Fibroblast of the aortic adventitia (primary cell): ENCODE measurements around the gene RNF115. TPM values are rescaled to one million over a fixed set of nuclear protein-coding genes. Genes with fewer than 3 reads are reported as not detected.
"Not testable (repeated sequence)": the region's sequence is repeated elsewhere in the genome, so short reads cannot be mapped to it uniquely, and the experiment has no call there.

Source experiments
- DNase-seq: peaks from one replicate; pipeline ENCODE4 v3.0.0-alpha.2; 2010; ENCODE audit warnings: low read depth
- H3K4me3 ChIP-seq: 2 replicates; pipeline ENCODE4 v1.5.1; 2011; ENCODE audit warnings: low read depth, mild to moderate bottlenecking, control low read depth, low read length, moderate library complexity
- total RNA-seq: library from RNA; depleted of rRNA; stranded (reverse); fragments of >200 nt; gene quantifications from 2 replicates; pipeline ENCODE4 v1.2.3, GENCODE V29; 2012; ENCODE audit warnings: low replicate concordance
- TF ChIP-seq, protein P1 (sequence below): IDR thresholded peaks from 2 replicates; pipeline ENCODE4 v1.5.1; 2011; ENCODE audit warnings: mild to moderate bottlenecking, low read length, control low read depth, inconsistent platforms; ENCODE audit not compliant: insufficient read depth

RNF115 gene
- total RNA-seq, 1 donor: 33.5 TPM

DNA sequence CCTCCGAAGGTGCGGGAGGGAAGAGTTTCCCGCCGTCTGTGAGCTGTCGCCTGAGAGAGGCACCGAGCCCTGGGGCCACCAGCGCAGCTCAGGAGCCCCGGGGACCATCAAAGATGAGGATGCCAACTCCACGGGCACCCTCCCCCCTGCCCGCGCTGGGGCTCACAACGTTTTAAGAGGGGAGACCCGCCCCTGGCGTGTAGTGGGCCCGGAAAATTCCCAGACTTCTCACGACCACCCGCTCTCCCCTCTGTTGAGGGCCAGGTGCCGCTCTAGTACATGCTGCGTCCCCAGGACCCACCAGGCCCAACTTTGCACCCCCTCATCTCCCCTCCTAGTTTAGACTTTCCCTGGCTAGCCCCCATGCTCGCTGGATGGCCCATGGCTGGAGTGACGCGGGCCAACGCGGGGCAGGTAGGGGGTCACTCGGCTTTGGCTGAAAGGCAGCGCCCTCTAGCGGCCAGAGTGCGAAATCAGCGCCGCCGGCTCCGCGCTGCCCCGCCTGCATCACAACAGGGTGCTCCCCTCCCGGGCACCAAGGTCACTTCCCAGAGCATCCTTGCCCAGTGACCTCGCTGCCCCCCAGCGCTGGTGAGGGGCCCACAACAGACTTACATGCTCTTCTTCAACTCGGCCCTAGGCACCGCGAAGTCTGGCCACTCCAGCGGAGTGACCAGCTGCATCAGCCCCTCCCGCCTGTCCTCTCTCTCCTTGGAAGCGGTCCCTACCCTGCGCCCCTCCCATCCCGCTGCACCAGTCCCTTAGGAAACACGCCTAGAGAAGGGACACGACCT is 102.8 kb downstream of the RNF115 start:
- TF ChIP-seq, protein P1, sequence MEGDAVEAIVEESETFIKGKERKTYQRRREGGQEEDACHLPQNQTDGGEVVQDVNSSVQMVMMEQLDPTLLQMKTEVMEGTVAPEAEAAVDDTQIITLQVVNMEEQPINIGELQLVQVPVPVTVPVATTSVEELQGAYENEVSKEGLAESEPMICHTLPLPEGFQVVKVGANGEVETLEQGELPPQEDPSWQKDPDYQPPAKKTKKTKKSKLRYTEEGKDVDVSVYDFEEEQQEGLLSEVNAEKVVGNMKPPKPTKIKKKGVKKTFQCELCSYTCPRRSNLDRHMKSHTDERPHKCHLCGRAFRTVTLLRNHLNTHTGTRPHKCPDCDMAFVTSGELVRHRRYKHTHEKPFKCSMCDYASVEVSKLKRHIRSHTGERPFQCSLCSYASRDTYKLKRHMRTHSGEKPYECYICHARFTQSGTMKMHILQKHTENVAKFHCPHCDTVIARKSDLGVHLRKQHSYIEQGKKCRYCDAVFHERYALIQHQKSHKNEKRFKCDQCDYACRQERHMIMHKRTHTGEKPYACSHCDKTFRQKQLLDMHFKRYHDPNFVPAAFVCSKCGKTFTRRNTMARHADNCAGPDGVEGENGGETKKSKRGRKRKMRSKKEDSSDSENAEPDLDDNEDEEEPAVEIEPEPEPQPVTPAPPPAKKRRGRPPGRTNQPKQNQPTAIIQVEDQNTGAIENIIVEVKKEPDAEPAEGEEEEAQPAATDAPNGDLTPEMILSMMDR: peak; percentile 84
- peak; percentile 47 for DNase-seq
- peak overlapping the region; percentile 60 for H3K4me3 ChIP-seq

DNA sequence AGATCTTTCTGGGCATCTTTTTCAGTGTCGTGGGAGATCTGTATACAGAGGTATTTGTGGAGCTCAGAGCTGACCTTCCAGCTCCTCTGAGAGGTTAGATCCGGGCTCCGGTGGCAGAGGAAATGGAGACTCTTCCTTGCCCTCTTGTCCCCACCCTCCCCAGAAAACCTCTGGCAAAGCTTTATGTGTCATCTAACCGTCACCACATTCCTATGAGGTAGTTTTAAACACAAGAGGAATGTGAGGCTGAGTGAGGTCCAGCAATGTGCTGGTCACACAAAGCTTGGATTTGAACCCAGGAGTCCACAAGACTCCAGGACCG is 103.4 kb downstream of the RNF115 start:
- TF ChIP-seq, protein P1: no peak
- no peak overlapping the region for H3K4me3 ChIP-seq
- peak; percentile 62 for DNase-seq

DNA sequence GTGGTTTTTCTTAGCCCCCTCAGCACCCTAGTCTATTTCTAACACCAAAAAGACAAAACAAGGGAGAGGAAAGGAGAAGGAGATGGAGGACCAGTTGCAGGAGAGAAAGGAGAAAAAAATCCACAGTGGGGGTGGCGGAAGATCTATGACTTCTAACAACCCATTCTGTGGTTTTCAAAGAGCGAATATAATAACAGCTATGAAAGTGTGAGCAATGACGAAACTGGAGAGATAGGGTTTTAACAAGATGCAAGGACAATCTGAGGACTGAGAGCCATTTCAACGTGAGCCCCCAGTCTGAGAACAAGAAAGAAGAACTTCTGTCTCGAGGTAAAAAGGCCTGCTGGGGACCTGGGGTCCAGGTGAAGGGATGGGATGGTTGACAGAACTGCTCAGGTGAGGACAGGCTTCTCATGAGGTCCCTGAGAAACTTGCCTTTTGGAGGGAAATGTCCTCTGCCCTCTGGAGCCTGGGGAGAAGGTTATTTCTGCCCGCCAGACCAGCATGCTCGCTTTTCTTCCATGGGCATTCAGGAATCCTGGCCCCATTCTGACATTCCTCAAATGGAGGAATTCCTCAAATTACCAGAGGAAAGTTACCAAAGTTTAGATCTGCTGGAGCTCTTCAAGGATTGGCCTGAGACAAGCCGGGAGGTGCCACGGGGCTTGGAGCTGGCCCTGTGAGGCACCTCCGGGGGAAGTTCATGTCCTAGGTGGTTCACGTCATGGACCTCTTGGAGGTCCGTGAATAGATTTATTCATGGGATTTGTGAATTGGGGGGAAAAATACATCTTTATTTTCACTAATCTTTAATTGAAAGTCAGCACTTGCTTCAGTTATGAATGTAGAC is 104.4 kb downstream of the RNF115 start, which contains the start of gene CD160:
Gene CD160, plus strand, starts transcription at position 270 of the 850 bp plus-strand sequence. CDS start 8,829 bp downstream, outside the sequence.
- TF ChIP-seq, protein P1: no peak
- no peak within 1 kb of the TSS for H3K4me3 ChIP-seq
- no peak for DNase-seq

DNA sequence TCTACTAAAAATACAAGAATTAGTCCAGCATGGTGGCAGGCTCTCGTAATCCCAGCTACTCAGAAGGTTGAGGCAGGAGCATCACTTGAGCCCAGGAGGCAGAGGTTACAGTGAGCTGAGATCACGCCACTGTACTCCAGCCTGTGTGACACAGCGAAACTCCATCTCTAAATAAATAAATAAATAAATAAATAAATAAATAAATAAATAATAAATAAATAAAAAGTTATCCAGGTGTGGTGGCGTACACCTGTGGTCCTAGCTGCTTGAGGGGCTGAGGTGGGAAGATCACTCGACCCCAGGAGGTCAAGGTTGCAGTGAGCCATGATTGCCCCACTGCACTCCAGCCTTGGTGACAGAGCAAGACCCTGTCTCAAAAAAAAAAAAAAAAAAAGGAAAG is 105.4 kb downstream of the RNF115 start:
- not testable (repeated sequence) for DNase-seq, H3K4me3 ChIP-seq

DNA sequence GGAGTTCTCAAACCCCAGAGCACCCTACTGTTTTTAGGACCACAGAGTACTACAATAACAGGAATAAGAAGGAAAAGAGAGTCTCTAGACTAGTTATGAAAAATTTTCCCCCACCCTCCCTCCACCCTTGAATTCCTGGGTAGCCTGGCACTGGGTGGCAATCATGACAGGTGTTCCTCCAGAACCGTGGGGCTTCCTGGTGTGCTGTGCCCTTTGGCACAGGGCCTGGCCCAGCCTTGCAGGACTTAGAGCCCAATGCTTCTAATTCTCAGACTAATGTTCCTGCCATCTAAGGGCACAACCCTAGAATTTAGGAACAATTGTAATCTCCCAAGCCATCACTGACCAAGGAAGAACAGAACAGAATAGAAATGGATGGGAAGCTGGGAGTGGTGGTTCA is 106.1 kb downstream of the RNF115 start:
- TF ChIP-seq, protein P1: no peak
- no peak overlapping the region for H3K4me3 ChIP-seq
- no peak for DNase-seq

DNA sequence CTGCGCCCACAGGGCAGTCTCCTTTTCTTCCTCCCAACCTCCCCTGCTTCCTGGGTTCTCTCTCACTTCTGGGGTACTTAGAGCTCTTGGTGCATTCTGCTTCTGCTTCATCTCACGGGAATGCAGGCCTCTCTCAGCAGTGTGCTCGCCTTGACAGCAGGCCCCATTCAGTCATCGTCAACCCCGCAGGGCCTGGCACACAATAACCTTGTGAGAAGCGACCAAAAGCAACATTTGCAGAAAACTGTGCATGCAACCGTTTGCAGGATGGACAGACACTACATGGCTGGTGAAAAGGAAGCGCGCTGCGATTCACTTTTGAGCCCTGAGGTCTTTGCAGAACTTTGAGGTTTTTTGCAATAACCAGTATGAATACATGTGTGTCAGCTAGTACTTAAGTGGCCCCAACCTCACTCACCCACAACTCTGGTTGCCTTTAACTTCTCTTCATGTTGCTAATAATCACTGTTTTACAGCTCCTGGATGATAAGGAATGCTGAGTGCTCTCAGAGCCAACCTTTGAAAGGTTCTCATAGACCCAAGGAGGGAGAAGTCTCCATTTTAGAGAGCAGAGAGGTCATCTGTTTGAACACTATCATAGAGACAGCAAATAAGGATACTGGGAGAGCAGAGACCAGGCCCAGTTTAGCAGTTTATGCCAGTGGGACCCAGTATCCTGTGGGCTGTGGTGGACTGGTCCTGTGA is 107.1 kb downstream of the RNF115 start:
- TF ChIP-seq, protein P1: no peak
- no peak overlapping the region for H3K4me3 ChIP-seq
- DNase-seq: no peak
